GM18508 (cell line): ENCODE data around the gene TACC2.

ENCODE experiments used
- ATAC-seq: cut with Tn5 transposase; IDR thresholded peaks from one replicate; pipeline ENCODE4 v1.9.1; 2021; ENCODE audit warnings: moderate number of reproducible peaks; ENCODE audit not compliant: insufficient read depth, unreplicated experiment

TACC2 gene

DNA sequence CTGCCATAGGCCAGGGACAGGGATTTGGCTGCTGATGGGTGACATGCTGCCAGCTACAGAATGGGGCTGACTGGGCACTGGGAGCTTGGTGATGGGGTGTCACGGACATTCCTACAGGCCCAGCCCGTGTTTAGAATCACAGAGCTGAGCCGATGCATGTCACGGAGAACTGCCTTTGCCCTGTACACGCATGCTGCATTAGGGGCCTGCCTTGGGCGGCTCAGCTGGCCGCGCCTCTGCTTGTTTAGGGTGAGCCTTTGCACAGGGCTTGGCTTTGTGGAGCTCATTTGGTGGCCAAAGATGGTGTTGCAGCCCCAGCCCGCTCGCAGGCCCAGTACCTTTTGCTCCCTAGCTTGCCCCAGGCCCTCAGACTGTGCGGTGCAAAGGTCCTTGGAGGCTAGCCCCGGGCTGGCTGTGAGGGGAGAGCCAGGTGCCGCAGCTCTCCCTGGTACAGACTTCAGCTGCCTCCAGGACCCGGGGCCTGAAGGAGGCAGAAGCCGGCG, 173.8 kb downstream of the TACC2 start:
- ATAC-seq, result no peak

DNA sequence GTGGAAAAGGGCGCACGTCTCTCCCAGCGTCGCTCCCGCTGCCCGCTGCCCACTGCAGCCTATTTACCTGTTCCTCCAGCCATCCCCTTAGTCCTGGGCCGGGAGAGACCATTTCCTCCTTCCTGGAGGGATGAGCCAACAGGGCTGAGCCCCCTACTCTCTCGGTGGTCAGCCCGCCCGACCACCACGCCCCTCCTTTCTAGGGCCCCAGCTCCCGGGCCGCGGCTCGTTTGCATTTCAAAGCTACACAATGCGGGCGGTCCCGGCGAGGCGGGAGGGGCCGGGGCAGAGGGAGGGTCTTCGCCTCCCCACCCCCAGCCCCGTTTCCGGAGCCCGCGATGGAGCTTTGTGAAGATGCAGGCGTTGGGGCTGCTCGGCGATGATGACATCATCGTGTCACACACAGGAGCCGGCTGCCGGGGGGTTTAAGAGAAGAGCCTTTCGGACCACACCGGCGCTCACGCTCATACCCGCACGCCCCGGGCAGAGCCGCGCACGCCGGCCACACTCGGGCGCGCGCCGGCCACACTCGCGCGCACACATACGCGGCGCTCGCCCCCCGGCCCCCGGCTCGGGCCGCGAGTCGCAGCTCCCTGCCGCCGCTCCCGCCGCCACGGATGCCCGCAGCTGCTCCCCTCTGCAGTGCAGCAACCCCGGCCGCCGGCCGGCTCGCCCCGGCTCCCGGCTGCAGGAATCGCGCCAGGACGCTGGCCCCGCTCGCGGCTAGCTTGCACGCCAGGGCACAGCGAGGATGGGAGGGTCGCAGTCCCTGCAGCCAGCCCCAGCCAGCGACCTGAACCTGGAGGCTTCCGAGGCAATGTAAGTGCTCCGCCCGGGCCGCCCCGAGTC, 174.4 kb downstream of the TACC2 start:
- ATAC-seq, result no peak

DNA sequence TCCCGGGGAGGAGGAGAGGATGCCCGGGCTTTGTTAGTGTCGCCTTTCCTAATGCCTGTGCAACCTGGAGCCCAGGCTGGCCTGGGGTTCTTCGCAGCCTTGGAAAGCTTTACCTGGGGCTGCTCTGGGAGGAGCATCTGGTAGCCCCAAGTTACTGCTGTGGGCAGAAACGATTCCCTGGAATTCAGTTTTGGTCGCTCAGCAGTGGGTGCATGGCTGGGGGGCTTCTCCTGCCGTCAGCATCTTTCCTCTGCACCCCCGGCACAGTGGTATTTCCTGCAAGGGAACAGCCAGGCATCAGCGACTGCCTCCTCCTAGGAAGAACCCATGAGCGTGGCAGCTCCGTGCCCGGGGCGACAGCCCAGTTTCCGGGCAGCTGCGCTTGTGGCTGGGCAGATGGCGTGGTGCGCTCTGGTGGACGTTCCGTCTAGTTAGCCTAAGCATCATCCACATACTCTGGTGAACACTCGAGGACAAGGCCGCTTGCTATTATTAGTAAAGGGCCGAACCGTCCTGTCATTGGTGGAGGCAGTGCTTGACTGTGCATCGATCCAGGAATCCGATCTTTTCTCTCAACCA, 175.1 kb downstream of the TACC2 start:
- ATAC-seq, result no peak

- no peak for ATAC-seq
Observed at GRCh38 chr10:122164815-122165483, 176.0 kb downstream of the TACC2 start.

- no peak for ATAC-seq
Observed at GRCh38 chr10:122165484-122166276, 176.7 kb downstream of the TACC2 start.

DNA sequence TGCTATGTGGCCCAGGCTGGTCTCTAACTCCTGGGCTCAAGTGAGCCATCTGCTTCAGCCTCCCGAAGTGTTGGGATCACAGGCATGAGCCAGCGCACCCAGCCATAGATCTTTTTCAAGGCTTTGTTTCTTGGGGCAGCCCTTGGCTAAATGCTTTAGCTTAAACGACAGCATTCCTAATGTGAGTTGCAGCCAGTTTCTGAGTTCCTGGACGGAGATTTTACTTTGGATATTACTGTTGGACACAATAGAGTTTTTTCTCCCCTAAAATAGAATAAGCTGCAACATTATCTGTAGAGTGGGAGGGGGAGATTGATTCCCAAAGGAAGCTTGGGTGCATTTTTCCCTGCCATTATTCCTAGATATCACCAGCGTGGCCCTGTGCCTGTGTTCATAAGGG, 179.1 kb downstream of the TACC2 start:
- ATAC-seq, result no peak

DNA sequence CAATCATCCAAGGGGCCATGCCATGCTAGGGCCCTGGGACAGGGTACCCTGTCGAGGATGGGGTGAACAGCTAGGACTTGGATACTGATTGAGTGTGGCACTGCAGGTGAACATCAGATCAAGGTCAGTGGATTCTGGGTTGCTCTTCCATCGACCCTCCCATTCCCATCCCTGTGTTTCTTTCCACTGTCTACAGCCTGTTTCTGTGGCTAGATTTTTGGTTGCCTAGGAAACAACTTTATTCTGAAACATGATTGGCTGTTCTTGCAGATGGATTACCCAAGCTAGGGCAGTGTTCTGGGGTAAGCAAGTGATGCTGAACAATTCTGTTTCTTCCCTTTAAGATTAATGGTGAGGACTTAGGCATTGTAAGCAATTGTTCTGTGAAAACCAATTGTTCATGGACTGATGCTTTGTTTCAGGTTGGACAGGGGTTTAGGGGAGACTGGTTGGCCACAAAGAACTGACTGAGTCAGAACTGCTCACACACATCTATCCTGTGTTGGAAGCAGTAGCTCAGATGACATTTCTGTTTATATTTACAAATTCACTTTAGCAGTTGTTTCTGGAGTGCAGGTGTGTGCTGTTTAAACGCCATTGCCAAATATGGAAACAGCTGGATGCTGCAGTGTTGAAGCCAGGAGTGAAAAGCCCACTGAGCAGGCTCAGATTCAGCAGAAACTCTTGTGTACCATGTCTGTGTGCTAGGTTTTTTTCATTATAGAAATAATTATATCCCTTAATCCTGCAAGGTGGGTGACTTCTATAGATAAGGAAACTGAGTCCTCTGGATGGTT, 179.8 kb downstream of the TACC2 start:
- ATAC-seq, result no peak

DNA sequence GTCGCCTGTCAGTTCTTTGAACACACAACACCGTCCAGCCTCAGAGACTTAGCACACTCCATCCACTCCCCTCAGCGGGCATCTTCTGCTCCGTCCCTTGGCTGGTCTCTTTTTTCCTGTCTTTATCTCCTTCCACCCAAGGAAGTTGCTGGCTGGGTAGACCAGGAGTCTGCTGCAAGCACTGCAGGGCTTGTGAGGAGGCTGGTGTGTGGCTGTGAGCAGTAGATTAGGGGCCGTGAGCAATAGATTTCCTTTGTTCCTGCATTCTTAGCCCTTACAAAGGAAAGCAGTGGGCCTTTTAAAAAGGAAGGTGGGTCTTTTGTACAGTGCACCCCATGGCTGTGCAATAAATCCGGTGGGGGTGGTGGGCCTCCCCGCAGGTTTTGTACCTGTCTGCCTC, 181.8 kb downstream of the TACC2 start:
- no peak for ATAC-seq

- ATAC-seq, result no peak
Observed at GRCh38 chr10:122171302-122172075, 182.5 kb downstream of the TACC2 start.

DNA sequence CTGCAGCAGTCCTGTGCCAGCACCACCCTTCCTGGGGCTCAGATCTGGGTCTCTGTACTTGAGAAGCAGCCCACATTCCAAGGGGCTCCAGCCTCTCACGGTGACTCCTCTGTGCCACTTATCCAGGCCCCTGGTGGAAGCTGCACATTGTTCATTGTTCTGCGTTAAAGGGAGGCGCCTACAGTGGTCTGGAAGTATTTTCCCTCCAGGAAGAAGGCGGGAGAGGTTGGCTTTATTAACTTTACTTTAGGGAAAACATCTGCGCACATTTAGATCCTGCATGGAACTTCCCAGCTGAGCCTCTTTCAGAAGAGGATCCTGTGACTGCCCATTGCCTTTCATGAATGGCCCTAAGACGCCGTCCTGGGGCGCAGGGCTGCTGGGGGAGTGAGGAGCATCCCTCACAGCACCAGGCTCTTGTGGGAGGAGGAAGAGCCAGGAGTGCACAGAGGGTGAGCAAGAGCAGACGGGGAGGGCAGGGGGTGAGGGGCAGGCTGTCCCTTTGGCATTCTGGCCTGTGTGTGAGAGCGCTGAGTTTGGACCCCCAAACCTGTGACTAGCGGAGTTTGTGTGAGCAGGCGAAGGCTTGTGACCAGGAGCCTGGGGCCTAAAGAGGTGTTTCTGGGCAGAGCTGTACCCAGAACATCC, 183.5 kb downstream of the TACC2 start:
- ATAC-seq, result no peak

GRCh38 chr10:122173337-122173736, 184.4 kb downstream of the TACC2 start:
- no peak for ATAC-seq

DNA sequence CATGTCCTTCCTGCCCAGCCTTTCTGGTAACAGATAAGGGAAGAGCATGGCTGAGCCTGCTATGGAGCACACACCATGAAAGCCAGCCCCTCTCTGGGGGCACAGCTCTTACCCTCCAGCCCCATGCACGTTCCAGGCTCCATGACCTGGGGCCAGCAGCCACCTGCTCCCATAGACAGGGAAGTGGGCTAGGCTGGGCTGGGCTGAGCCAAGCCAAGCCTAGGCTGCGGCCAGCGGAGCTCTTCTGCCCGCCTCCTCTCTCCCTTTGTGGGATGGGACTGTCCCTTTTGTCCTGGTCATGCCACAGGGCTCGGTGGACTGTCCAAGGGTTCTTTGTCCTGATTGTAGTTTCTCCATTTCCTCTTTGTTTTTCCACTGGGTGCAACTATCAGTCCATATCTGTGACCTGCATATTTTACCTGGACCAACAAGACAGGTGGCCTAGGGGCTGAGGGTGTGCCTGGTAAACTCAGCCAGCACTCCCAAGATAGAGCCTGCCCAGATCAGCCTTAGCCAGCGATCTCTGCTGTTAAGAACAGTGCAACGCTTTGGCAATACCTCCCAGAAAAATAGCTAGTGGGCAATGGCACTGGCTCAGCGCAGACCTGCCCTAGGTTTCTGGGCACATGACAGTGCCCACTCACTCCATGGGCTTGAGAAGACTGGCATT, 184.9 kb downstream of the TACC2 start:
- no peak for ATAC-seq

GRCh38 chr10:122176232-122177213, 187.6 kb downstream of the TACC2 start:
- ATAC-seq, result no peak

DNA sequence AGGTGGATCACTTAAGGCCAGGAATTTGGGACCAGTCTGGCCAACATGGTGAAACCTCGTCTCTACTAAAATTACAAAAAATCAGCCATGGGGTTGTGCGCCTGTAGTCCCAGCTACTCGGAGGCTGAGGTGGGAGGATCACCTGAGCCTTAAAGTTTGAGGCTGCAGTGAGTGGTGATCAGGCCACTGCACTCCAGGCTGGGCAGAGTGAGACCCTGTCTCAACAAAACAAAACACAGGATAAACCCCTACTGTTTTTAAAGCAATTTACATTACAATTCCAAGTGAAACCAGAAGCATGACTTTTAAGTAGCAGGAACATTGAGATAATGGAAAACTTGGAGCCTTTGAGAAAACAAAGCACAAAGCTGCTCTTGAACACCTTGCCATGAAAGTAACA, 189.7 kb downstream of the TACC2 start:
- ATAC-seq, result no peak

- ATAC-seq, result no peak
Observed at GRCh38 chr10:122181041-122181732, 192.2 kb downstream of the TACC2 start.

GRCh38 chr10:122181876-122182275, 192.9 kb downstream of the TACC2 start:
- no peak for ATAC-seq
